Renal pelvis (tissue), 4 donors: ENCODE measurements around the gene SLC7A14. TPM values are rescaled to one million over a fixed set of nuclear protein-coding genes. Genes with fewer than 3 reads are reported as not detected.

Experiments
- DNase-seq: peaks from one replicate; pipeline ENCODE4 v3.0.0-alpha.2; 2013
- polyA plus RNA-seq, 3 donors: library from polyadenylated mRNA; unstranded; fragments of 120-200 nt; gene quantifications; one replicate each; pipeline ENCODE4 v1.2.1, GENCODE V29; 2013; ENCODE audit not compliant: insufficient read length in 3 of 3

The SLC7A14 gene
- polyA plus RNA-seq, 3 donors, result 1.5 to 2.8 (median 2.3) TPM

GRCh38 chr3:170536712-170537111 is 49.2 kb downstream of the SLC7A14 start:
- no peak for DNase-seq

- DNase-seq, result no peak
Observed at GRCh38 chr3:170534227-170534626, 51.6 kb downstream of the SLC7A14 start.

- no peak for DNase-seq
Observed at GRCh38 chr3:170532573-170532972, 53.3 kb downstream of the SLC7A14 start.

- DNase-seq, result no peak
Observed at GRCh38 chr3:170531657-170532335, 54.1 kb downstream of the SLC7A14 start.

- DNase-seq, result no peak
Observed at GRCh38 chr3:170531054-170531453, 54.8 kb downstream of the SLC7A14 start.

GRCh38 chr3:170529912-170530311 is 56.0 kb downstream of the SLC7A14 start:
- DNase-seq, result no peak

- DNase-seq, result no peak
Observed at GRCh38 chr3:170529346-170529745, 56.5 kb downstream of the SLC7A14 start.

GRCh38 chr3:170528726-170529125 is 57.1 kb downstream of the SLC7A14 start:
- DNase-seq, result no peak

GRCh38 chr3:170524073-170524472 is 61.8 kb downstream of the SLC7A14 start:
- no peak for DNase-seq

GRCh38 chr3:170523248-170523647 is 62.6 kb downstream of the SLC7A14 start:
- no peak for DNase-seq

GRCh38 chr3:170522201-170522600 is 63.7 kb downstream of the SLC7A14 start:
- DNase-seq, result no peak

GRCh38 chr3:170520996-170521395 is 64.9 kb downstream of the SLC7A14 start:
- DNase-seq, result no peak

GRCh38 chr3:170517242-170517945 is 68.5 kb downstream of the SLC7A14 start:
- DNase-seq, result no peak

GRCh38 chr3:170513642-170514041 is 72.2 kb downstream of the SLC7A14 start:
- no peak for DNase-seq

GRCh38 chr3:170511371-170511770 is 74.5 kb downstream of the SLC7A14 start:
- no peak for DNase-seq

GRCh38 chr3:170508839-170509238 is 77.0 kb downstream of the SLC7A14 start:
- DNase-seq, result no peak

- DNase-seq, result no peak
Observed at GRCh38 chr3:170508291-170508690, 77.6 kb downstream of the SLC7A14 start.

GRCh38 chr3:170507063-170507462 is 78.8 kb downstream of the SLC7A14 start:
- no peak for DNase-seq

GRCh38 chr3:170506556-170506955 is 79.3 kb downstream of the SLC7A14 start:
- DNase-seq, result no peak

GRCh38 chr3:170502297-170502696 is 83.6 kb downstream of the SLC7A14 start:
- DNase-seq, result no peak

- DNase-seq, result no peak
Observed at GRCh38 chr3:170500995-170501394, 84.9 kb downstream of the SLC7A14 start.

- DNase-seq, result no peak
Observed at GRCh38 chr3:170500462-170500861, 85.4 kb downstream of the SLC7A14 start.

GRCh38 chr3:170499562-170500156 is 86.2 kb downstream of the SLC7A14 start:
- DNase-seq, result no peak
